GM13977 (cell line): ENCODE results near the gene ZFAND3.

Experiments used
- DNase-seq: peaks from one replicate; pipeline ENCODE4 v3.0.0; 2012; ENCODE audit warnings: low spot score
- in situ Hi-C: fragments of 300-500 bp; cut with MboI; formaldehyde crosslinking; loops from one replicate; pipeline ENCODE4 v1.12.0; 2022; ENCODE audit warnings: low sequenced_read_pairs, low pct_unique_long_range_greater_than_20kb, mixed read lengths, inconsistent platforms; ENCODE audit not compliant: unreplicated experiment
- TF ChIP-seq, protein P1 (sequence below): IDR thresholded peaks from 2 replicates; pipeline ENCODE4 v1.5.1; 2012; ENCODE audit warnings: mild to moderate bottlenecking, control low read depth; ENCODE audit not compliant: insufficient read depth; ENCODE audit errors: extremely low read depth, missing control alignments

Gene ZFAND3

DNA sequence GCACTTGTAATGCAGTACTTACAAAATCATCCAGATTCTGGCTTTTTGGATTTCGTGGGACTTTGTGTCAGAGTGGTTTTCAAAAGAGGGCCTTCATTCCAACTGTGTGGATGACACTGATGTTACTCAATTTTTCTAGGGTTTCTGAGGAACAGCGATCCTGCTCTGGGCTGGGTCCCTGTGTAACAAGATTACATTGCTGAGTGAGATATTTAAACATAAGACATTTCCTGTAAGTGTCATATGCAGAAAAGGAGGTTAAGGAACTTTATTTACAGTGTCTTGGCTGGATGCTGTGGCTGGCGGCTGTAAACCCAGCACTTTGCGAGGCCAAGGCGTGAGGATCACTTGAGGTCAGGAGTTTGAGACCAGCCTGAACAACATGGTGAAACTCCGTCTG lies 6.7 kb downstream of the ZFAND3 start:
- in situ Hi-C loops: no loop called here
- no peak for DNase-seq
- TF ChIP-seq, protein P1, sequence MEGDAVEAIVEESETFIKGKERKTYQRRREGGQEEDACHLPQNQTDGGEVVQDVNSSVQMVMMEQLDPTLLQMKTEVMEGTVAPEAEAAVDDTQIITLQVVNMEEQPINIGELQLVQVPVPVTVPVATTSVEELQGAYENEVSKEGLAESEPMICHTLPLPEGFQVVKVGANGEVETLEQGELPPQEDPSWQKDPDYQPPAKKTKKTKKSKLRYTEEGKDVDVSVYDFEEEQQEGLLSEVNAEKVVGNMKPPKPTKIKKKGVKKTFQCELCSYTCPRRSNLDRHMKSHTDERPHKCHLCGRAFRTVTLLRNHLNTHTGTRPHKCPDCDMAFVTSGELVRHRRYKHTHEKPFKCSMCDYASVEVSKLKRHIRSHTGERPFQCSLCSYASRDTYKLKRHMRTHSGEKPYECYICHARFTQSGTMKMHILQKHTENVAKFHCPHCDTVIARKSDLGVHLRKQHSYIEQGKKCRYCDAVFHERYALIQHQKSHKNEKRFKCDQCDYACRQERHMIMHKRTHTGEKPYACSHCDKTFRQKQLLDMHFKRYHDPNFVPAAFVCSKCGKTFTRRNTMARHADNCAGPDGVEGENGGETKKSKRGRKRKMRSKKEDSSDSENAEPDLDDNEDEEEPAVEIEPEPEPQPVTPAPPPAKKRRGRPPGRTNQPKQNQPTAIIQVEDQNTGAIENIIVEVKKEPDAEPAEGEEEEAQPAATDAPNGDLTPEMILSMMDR: no peak

DNA sequence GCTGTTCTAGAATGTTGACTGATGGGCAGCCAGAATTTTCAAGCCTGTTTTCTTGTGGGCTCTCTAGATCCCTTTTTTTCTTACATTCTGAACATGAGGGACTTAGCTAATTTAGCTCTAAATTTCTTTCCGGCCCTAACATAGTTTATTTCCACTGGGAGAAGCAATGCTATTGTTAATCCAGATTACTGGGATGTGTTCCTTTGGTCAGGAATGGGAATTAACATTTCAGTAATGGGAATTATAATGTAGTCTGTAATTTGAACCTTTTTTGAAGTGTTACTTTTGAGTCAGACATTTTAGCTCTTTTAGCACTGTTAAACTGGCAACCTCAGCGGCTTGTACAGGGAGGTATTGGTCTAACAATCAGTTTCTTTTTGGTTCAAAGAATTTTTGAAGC lies 7.5 kb downstream of the ZFAND3 start:
- TF ChIP-seq, protein P1: no peak
- in situ Hi-C loops: no loop called here
- DNase-seq: no peak

DNA sequence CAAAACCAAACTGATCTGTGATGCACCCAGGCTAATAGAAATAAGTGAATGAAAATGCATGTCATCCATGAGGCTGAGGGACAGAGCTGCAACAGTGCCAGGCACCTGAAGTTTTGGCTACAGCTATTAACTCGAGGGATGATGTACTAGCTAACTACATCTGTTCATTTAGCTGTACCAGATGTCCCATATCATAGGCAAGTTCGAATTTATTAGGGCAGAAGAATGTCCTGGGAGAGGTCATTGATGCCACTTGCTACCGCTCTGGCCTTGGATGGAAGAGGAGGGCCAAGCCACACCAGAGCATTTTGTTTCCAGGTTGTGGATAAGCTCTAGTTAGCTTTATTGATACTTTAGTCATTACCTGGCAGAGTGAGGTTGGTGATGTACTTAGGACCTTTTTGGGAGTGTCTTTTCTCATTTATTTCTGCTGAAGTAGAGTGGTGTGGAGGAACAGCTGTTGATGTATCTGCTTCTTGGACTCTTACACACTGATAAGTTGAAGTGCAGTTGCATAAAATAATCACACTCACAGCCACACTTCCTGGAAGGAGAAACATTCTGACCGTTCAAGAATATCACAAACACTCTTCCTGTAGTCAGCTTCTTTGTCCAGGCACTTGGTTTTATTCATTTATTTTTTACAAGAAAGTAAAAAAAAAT lies 8.2 kb downstream of the ZFAND3 start:
- TF ChIP-seq, protein P1: no peak
- in situ Hi-C loops: no loop called here
- no peak for DNase-seq

DNA sequence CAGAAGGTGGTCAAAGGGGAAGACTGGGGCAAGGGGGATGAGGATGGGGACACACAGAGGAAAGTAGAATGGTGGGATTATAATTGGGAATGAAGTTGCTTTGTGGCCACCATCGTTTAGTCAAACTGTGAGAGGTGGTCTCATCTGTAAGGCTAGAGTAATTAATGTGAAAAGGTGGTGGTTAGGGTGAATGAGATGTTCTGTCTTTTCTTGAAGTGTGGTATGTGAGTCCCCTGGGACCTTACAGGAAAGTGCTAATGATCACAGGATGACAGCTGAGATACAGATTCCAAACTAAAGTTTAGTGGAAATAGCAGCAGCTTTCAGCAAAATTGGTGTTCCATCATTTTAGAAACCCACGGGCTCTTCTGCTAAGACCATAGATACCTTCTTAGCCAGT lies 10.7 kb downstream of the ZFAND3 start:
- DNase-seq: peak; percentile 26
- TF ChIP-seq, protein P1: no peak
- in situ Hi-C loops: no loop called here

DNA sequence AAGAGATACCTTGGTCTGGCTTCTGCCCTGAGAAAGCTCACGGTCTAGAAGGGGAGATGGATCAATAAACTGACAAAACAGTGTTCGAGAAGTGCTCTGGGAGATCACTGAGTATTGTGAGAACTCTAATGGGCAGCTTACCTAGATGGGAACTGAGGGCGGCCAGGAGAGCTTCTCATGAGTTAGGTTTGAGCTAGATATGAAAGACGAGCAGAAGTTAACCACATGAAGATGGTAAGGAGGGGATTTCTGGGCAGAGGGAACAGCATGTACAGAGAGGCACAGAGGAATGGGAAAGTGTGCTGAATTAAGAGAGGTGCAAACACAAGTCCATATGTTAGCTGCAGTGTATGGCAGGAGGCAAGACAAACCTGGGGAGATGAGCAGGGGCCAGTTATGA lies 11.9 kb downstream of the ZFAND3 start:
- DNase-seq: no peak
- TF ChIP-seq, protein P1: no peak
- in situ Hi-C loops: no loop called here

DNA sequence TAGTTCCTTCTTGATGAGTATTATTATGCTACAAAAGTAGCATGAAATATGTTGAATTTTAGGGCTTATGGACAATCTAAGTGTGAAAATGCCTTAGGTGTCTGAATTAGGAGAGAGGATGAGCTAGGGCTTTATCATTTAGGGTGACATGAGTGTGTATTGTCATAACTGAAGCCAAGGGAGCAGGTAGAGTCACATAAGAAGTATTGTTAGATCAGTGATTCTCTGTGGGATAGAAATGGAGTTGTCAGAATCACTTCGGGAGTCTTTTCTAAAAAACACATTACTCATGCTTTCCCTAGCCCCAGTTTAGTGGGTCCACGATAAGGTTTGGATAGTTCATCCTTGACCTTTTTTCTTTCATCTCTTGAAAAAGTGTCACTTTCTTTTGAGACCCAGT lies 16.4 kb downstream of the ZFAND3 start:
- TF ChIP-seq, protein P1: no peak
- DNase-seq: no peak
- in situ Hi-C loops: no loop called here
